ENCODE measurements around the gene PLCH1.

PLCH1 gene

GRCh38 chr3:155603302-155603701 is 141.6 kb downstream of the PLCH1 start:
- DNase-seq, result no peak

DNA sequence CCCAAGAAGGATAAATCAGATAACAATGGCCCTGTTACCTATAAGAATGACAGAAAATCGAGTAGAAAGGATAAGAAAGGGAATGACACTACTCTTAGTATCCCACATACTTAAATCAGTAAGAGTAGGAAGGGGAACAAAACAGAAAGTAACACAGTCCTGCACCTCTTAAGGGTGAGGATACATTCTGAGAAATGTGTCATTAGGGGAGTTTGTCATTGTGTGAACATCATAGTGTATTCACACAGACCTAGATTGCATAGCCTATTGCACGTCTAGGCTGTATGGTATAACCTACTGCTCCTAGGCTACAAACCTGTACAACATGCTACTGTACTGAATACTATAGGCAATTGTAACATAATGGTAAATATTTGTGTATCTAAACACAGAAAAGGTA is 142.6 kb downstream of the PLCH1 start:
- no peak for DNase-seq

DNA sequence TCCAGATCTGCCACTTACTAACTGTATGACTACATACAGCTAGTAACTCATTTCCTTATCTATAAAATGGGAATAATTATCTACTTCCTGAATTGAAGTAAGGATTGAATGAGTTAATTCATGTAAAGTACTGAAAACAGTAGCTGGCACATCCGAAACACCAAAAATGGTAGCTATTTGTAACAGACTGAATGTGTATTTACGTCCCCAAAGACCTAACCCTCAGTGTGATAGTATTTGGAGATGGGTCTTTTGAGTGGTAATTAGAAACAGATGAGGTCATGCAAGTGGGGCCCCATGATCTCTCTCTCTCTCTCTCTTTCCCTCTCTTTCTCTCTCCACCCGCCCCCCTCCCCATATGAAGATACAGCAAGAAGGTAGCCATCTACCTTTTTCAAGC is 146.2 kb downstream of the PLCH1 start:
- no peak for DNase-seq

DNA sequence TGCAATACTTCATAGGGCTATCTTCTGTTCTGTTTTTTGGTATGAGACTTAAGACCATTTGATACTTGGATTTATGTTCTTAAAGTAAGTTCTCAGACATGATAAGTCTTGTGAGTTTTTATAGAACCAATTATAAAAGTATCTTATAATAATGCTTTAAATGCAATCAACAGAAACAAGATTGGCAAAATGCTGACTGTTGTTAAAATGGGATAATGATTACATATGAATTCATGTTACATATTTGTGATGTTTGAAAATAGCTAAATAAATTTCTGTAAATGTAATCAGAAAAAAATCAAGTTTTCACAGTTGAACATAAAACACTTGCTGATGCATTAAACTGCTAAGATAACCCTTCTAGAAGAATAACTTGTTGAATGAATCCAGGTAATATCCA is 148.3 kb downstream of the PLCH1 start:
- DNase-seq, result no peak

GRCh38 chr3:155595371-155595770 is 149.5 kb downstream of the PLCH1 start:
- no peak for DNase-seq

GRCh38 chr3:155594526-155595187 is 150.2 kb downstream of the PLCH1 start:
- no peak for DNase-seq

GRCh38 chr3:155587581-155587980 is 157.3 kb downstream of the PLCH1 start:
- no peak for DNase-seq

DNA sequence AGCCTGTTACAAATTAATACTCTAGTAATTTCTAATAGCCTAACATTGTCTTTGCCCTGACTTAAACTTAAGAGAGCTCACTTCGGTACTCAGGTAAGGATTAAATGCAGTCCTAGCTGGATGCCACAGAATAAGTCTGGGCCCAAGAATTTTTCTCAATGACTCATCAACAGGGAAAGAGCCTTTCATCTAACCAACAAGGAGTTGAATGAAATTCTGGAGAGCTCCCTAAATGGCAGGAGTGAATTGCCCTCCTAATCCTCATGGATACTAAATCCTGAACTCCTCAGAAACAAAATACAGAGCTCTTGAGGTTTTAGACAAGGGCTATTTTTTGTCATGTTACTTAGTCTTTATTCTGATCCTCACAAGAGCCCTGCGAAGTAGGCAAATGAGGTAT is 159.5 kb downstream of the PLCH1 start:
- DNase-seq, result no peak

DNA sequence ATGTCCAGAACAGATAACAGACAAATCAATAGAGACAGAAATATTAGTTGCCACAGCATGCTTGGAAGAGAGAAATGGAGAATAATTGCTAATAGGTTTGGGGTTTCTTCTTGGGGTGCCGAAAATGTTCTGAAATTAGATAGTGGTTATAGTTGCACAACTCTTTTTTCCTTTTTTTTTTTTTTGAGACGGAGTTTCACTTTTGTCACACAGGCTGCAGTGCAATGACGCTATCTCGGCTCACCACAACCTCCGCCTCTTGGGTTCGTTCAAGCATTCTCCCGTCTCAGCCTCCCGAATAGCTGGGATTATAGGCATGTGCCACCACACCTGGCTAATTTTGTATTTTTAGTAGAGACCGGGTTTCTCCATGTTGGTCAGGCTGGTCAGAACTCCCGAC is 163.3 kb downstream of the PLCH1 start:
- DNase-seq, result no peak

- DNase-seq, result no peak
Measured at GRCh38 chr3:155572085-155572484, 172.8 kb downstream of the PLCH1 start.

DNA sequence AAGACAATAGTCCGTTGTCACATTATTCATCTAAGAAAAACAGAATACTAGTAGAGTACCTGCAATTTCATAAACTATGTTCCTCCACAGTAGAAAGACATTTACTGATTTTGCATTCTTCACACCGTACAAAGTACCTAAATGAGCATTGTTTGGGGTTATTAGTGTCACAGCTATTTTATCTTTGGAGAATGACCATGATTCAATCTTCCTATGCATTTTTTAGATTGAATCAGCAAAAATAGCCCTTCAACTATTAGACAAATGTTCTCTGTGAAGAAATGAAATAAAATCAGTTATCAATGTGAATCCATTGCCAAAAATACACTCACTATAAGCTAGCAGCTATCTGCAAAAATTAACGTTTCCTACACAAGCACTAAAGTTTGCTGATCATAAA is 176.6 kb downstream of the PLCH1 start:
- DNase-seq, result no peak

DNA sequence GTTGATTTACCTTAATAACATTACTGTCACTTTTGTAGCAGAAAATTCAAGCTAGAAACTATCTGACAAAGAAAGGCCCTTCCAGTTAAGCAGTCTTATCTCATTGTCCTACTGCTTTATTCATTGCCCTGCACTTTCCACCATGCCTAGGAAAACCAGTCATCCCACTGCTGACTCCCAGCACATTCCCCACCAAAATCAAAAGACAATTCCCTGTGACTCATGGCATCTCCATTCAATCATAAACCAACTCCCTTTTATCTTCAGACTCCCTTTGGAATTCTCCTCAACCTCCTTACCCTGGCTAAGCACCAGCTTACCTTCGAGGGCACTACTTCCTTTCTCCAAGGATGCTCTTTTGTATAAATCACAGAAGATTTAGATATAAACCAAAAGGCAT is 184.3 kb downstream of the PLCH1 start:
- no peak for DNase-seq

GRCh38 chr3:155560135-155560534 is 184.7 kb downstream of the PLCH1 start:
- no peak for DNase-seq

GRCh38 chr3:155556531-155556930 is 188.3 kb downstream of the PLCH1 start:
- DNase-seq, result no peak

DNA sequence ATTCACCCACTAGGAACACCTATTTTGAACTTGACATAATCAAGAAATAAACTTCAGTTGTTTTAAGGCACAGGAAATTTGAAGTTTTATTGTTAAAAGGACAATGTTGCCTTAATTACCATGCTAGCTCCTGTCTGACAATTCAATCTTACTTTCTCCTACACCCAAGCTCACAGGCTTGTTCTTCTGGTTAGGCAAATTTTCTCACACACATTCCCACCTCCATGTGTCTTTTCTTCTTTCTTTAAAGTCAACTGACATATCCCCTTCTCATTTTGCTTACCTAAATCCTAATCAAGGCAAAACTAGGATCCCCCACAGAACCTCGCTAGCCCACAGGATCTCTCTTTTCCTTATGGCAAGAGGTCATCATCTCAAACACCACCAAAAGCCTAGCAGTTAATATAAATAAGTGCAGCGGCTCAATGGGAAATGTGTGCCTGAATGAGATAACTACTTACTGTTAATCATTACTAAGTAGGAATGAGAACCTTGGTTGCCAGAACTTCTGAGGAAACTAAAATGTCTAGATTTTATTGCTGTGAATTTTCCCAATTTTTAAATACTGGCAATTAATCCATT is 189.3 kb downstream of the PLCH1 start:
- no peak for DNase-seq

DNA sequence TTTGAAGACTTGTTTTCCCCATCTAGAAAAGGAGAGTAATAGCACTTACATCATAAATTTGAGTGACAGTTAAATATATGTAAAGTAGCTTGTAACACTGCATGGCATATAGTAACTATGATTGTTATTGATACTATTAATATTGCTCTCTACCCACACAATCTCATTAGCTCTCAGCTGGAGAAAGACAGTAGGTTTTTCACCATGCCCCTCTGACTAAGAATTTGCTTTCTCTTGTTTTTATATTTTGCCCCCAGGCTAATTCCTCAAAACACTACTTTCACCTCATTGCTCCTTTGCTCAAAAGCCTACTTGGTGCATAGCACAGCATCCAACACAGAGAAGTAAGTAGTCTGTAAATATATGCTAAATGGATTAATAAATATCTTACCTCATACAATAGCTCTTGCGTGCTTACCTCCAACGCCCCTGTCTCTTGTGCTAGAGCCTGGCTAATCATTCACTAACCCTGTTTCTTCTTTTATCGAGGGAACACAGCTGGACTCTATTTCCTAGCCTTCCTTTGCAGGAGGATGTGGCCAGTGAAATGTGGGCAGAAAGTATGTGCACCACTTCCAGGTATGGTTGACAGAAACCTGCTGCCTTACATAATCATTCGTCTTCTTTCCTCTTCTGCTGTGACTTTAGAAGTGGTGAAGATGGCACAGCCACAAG is 190.0 kb downstream of the PLCH1 start:
- DNase-seq, result no peak

GRCh38 chr3:155553780-155554179 is 191.1 kb downstream of the PLCH1 start:
- DNase-seq, result no peak

DNA sequence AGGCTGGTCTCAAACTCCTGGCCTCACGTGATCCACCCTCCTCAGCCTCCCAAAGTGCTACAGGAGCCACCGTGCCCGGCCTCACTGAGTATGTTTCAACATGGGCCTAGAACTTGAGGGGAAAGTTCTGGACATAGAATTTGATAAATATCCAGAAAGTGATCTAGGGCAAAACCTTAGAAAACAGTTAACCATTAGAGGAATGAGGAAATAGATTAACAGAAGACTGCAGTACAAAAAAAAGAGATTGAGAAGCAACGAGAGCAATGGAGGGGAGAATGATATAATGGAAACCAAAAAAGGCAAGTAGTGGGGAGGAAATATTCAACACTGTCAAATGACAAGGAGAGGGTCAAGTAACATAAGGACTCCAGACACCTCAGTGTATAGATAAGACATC is 191.5 kb downstream of the PLCH1 start:
- DNase-seq, result no peak

GRCh38 chr3:155550391-155550790 is 194.5 kb downstream of the PLCH1 start:
- DNase-seq, result no peak

GRCh38 chr3:155549087-155549486 is 195.8 kb downstream of the PLCH1 start:
- DNase-seq, result no peak

GRCh38 chr3:155548195-155548594 is 196.7 kb downstream of the PLCH1 start:
- DNase-seq, result no peak

GRCh38 chr3:155535098-155535497 is 209.8 kb downstream of the PLCH1 start:
- DNase-seq, result no peak

DNA sequence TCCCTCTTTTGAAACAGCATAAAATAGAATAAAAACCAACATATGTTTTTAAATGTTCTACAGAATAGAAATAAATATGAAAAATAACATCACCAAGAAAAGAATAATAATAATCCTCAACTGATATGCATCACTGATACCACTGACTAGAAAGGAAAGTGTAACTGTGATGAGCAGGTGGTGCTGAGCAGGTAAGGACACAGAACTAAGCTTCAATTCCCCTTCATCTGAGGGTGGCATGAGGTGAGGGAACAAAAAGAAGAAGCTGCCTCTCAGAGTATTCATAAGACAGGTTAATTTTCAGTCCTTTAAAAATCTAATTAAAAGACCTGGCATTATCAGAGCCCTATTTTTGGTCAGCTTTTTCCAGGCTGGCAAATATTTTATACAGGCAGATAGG is 216.3 kb downstream of the PLCH1 start:
- no peak for DNase-seq

GRCh38 chr3:155525324-155525833 is 219.5 kb downstream of the PLCH1 start:
- no peak for DNase-seq
